Duodenal mucosa (tissue), 2 donors: ENCODE data around the gene EEIG1.

Source experiments
- H3K27ac ChIP-seq: one replicate; pipeline ENCODE4 v1.7.0; 2013; ENCODE audit warnings: low read depth, low read length
- H3K27me3 ChIP-seq, 2 donors: one replicate each; pipeline ENCODE4 v1.7.0; 2013; ENCODE audit warnings: low read length in 2 of 2, control low read depth in 1 of 2; ENCODE audit not compliant: insufficient read depth in 2 of 2, control insufficient read depth in 1 of 2
- H3K36me3 ChIP-seq, 2 donors: one replicate each; pipeline ENCODE4 v1.7.0; 2013; ENCODE audit warnings: low read length in 2 of 2, control low read depth in 1 of 2; ENCODE audit not compliant: insufficient read depth in 2 of 2, control insufficient read depth in 1 of 2
- H3K4me1 ChIP-seq, 2 donors: one replicate each; pipeline ENCODE4 v1.7.0; 2013; ENCODE audit warnings: low read length in 2 of 2, control low read depth in 1 of 2; ENCODE audit not compliant: insufficient read depth in 2 of 2, control insufficient read depth in 1 of 2
- H3K4me3 ChIP-seq, 2 donors: one replicate each; pipeline ENCODE4 v1.7.0; 2013; ENCODE audit warnings: low read length in 2 of 2, low read depth in 1 of 2
- H3K9ac ChIP-seq, 2 donors: one replicate each; pipeline ENCODE4 v1.7.0; 2013; ENCODE audit warnings: low read length in 2 of 2, low read depth in 1 of 2
- H3K9me3 ChIP-seq, 2 donors: one replicate each; pipeline ENCODE4 v1.7.0; 2013; ENCODE audit warnings: low read length in 2 of 2, control low read depth in 1 of 2; ENCODE audit not compliant: control insufficient read depth in 1 of 2

Gene EEIG1

GRCh38 chr9:127975376-127976315, 5.1 kb downstream of the EEIG1 start:
- no peaks in the 10 kb centered on the region for H3K9me3 ChIP-seq
- H3K36me3 ChIP-seq, result peaks cover 5 to 8% of the 10 kb centered on the region in 2 donors
- peak overlapping the region; percentile 81 to 92 for H3K9ac ChIP-seq
- H3K27me3 ChIP-seq, result no peaks in the 10 kb centered on the region
- H3K4me3 ChIP-seq, result peak overlapping the region; percentile 89 to 93
- peaks cover 72 to 88% of the 10 kb centered on the region in 2 donors for H3K4me1 ChIP-seq
- H3K27ac ChIP-seq, result peak overlapping the region; percentile 53

DNA sequence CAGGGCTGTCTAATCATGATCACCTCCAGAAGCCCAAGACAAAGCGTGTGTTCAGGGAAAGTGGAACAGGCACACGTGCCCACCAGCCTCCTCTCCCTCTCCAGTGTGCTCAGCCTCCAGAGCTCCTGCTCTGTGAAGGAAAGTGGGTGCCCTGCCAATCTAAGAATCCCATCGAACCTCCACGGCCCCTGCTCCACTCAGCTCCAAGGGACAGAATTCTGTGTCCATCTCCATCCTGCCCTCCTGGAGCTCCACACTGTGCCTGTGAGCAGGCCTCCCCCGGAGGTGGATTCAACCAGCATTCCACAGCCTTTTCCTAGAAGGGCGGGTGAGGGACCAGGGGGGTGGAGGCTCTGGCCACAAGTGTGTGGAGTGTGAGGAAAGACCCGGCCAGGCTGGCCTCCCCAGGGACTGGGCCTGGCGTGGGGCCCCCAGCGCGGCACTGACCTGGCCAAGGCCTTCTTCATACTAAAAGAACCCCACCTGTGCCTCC, 6.0 kb downstream of the EEIG1 start:
- Histone ChIP-seq H3K9me3 (no peaks in the 10 kb centered on the region), H3K4me3 (peak overlapping the region; percentile 89 to 93), H3K36me3 (peaks cover 5 to 8% of the 10 kb centered on the region in 2 donors), H3K27ac (no peak overlapping the region), H3K9ac (peak overlapping the region; percentile 81 to 92), H3K27me3 (no peaks in the 10 kb centered on the region), H3K4me1 (peaks cover 77 to 96% of the 10 kb centered on the region in 2 donors)

GRCh38 chr9:127974001-127974768, 6.6 kb downstream of the EEIG1 start:
- peak overlapping the region; percentile 89 to 93 for H3K4me3 ChIP-seq
- H3K9ac ChIP-seq, result peak overlapping the region; percentile 81 to 92
- H3K27me3 ChIP-seq, result no peaks in the 10 kb centered on the region
- peak overlapping the region; percentile 39 for H3K27ac ChIP-seq
- H3K36me3 ChIP-seq, result peaks cover 5 to 8% of the 10 kb centered on the region in 2 donors
- H3K9me3 ChIP-seq, result no peaks in the 10 kb centered on the region
- peaks cover 84 to 96% of the 10 kb centered on the region in 2 donors for H3K4me1 ChIP-seq

DNA sequence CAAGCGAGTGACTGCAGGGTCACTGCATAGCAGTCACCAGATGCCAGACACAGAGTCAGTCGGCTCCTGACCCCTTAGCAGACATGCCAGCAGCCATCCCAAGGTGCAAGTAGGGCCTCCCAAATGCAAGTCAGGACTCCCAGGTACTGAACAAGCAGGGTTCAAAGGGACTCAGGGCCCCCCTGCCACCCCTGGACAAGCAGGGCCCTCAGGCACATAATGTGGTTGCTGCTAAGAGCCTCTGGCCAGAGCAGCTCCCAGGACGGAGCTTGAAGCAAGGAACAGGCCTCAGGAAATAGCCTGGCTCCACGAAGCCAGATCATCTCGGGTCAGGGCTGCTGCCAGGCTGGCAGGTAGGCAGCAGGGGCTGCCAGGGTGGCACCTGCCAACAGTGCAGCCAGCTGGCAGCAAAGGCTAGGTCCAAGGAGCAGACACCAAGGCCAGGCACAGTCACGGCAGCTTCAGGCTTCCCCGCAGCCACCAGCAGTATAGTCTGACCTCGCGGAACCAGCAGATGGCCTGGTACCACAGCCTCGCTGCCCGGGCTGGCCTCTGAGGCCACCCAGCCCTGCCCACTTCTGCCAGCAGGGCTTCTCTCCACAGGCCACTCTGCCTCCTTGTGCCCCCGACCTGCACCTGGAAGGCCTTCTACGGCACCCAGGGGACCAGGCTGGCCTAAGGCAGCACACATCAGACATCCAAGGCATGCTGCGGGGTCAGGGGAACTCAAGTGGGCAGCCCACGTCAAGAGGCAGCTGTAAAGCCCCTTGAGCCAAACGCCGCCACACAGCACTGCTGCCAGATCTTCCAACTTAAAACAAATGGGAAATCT, 7.4 kb downstream of the EEIG1 start:
- H3K9me3 ChIP-seq, result no peaks in the 10 kb centered on the region
- peak overlapping the region; percentile 39 for H3K27ac ChIP-seq
- no peaks in the 10 kb centered on the region for H3K27me3 ChIP-seq
- peak overlapping the region; percentile 81 to 92 for H3K9ac ChIP-seq
- peaks cover 92 to 100% of the 10 kb centered on the region in 2 donors for H3K4me1 ChIP-seq
- peaks cover 5 to 8% of the 10 kb centered on the region in 2 donors for H3K36me3 ChIP-seq
- H3K4me3 ChIP-seq, result peak overlapping the region; percentile 48 to 93

DNA sequence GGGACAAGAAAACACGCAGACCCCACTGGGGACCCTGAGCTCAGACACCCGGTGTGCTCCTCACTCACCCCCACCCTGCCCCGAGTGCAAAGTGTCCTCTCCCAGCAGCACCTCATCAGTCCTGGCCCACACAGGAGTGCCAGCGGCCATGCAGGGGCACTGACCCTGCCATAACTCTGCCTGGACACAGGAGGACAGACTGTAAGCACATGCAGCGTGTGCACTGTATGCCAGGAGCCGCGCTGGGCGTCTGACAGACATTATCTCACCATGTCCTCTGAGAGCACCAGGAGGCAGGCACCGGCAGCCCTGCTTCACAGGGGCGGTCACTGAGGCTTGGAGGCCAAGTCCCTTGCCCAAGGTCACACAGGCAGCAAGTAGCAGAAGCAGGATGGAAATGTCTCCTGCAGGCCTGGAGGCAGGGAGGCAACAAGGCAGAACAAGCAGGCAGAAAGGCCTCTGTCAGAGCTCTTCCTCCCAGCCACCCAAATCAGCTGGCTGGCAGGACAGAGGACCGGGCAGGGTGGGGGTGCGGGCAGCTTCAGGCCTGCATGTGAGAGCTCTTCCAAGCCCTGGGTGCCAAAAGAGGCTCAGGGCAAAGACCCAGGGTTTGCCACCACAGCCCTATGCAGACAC, 8.4 kb downstream of the EEIG1 start:
- H3K4me1 ChIP-seq, result peaks cover 95 to 100% of the 10 kb centered on the region in 2 donors
- peaks cover 5 to 8% of the 10 kb centered on the region in 2 donors for H3K36me3 ChIP-seq
- H3K9ac ChIP-seq, result peak overlapping the region; percentile 81 to 92
- no peaks in the 10 kb centered on the region for H3K27me3 ChIP-seq
- H3K4me3 ChIP-seq, result peak overlapping the region; percentile 28 to 48
- no peaks in the 10 kb centered on the region for H3K9me3 ChIP-seq
- H3K27ac ChIP-seq, result no peak overlapping the region

DNA sequence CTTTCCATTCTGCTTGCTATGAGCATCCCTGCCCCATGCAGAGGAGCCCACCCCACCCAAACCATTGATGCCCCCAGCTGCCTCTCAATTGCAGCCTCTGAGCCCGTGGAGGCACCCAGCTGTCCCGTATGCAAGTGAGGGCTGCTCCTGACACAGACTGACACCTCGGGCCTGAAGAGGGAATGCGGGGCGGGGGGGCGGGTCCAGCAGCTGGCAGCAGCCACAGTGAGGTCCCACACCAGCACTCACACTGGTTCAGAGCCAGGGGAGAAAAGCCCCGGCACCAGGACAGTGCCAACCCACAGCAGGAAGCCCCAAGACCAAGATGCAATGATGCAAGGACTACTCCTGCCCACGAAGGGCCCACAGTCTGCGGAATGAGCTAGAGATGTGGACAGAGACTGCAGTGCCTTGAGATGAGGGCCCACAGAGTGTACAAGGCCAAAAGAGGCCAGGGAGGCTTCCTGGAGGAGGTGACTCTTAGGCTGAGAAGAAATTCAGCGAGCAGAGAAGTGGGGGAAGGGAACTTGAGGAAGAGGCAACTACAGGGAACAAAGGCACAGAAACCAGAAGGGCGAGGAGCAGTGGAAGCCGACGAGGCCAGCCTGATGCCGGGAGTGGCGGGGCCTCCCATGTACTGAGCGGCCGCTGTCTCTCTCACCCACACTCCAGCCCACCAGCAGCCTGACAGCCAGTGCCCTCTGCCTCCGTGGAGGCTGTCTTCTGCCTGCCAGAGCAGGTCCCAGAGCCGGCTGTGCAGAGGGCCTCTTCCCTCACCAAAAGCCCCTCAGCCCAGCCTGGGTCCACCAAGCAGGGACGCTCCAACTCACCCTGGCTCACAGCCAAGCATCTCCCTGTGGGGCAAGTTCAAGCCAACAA, 9.2 kb downstream of the EEIG1 start:
- Histone ChIP-seq H3K27me3 (no peaks in the 10 kb centered on the region), H3K4me3 (peak overlapping the region; percentile 28 to 48), H3K4me1 (peaks cover 95 to 100% of the 10 kb centered on the region in 2 donors), H3K27ac (no peak overlapping the region), H3K9me3 (no peaks in the 10 kb centered on the region), H3K36me3 (peaks cover 5 to 8% of the 10 kb centered on the region in 2 donors), H3K9ac (peak overlapping the region; percentile 81 to 92)

DNA sequence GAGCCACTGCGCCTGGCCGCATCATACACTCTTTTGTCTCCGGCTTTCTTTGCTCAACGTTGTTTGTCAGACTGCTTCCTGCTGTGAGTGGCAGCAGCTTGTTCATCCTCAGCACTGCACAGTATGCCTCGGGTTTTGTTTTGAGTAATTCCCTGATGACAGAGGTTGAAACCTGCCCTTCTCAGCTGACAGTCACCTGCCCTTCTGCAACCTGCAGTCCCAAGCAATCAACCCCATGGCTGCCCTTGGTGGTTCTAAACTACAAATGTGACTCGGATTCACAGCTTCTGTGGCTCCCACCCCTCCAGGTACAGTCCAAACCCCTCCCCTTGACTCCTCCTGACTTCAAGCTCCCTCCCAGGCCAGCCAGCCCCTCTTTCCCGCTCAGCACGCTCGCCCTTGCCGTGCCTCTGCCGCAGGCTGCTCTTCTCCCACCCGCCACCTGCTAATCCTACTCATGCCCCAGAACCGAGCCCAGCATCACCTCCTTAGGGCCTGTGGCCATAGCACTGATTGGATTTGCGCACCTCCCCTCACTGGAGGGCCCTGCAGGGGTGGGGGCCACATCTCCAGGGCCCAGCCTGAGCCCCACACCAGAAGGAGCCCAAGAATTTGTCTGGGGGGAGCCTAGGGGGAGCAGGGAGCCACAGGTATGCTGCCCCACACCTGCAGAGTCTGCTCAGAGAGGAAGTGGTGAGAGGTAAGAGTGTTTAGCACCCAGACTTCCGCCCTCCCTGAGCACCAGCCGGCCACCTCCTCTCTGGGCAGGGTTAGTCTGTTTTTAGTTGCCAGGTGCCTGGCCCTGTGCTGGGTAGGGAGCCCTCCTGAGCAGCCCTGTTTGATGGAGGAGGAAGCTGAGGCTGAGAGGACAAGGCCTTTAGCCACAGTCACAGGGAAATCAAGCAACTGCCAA, 10.1 kb downstream of the EEIG1 start:
- Histone ChIP-seq H3K27ac (no peak overlapping the region), H3K36me3 (peaks cover 0 to 3% of the 10 kb centered on the region in 2 donors), H3K9ac (no peak overlapping the region), H3K4me1 (peaks cover 95 to 100% of the 10 kb centered on the region in 2 donors), H3K9me3 (no peaks in the 10 kb centered on the region), H3K4me3 (peak overlapping the region in 1 of 2 donors; percentile 18), H3K27me3 (no peaks in the 10 kb centered on the region)

GRCh38 chr9:127968700-127969383, 11.9 kb downstream of the EEIG1 start:
- peaks cover 93 to 97% of the 10 kb centered on the region in 2 donors for H3K4me1 ChIP-seq
- no peaks in the 10 kb centered on the region for H3K36me3 ChIP-seq
- H3K9ac ChIP-seq, result peak overlapping the region; percentile 21 to 43
- H3K9me3 ChIP-seq, result no peaks in the 10 kb centered on the region
- no peaks in the 10 kb centered on the region for H3K27me3 ChIP-seq
- H3K27ac ChIP-seq, result peak overlapping the region; percentile 66
- peak overlapping the region in 1 of 2 donors; percentile 3 for H3K4me3 ChIP-seq
